C4-2B (cell line): ENCODE results near the gene LAMC3.
"Not testable (repeated sequence)": the region's sequence is repeated elsewhere in the genome, so short reads cannot be mapped to it uniquely, and the experiment has no call there.

ENCODE experiments used
- H3K27ac ChIP-seq: fragments of 450-650 bp; 2 replicates; pipeline ENCODE4 v1.5.1; 2017
- CTCF ChIP-seq: fragments of 450-650 bp; conservative IDR thresholded peaks from 2 replicates; pipeline ENCODE4 v1.5.1; 2017; ENCODE audit warnings: mild to moderate bottlenecking
- ZFX ChIP-seq: fragments of 450-650 bp; IDR thresholded peaks from 2 replicates; pipeline ENCODE4 v1.6.1; 2017

Gene LAMC3

GRCh38 chr9:131111854-131112311 lies 102.9 kb downstream of the LAMC3 start:
- TF ChIP-seq ZFX (no peak), CTCF (no peak)
- no peak overlapping the region for H3K27ac ChIP-seq

- TF ChIP-seq CTCF (no peak), ZFX (no peak)
- no peak overlapping the region for H3K27ac ChIP-seq
Measured at GRCh38 chr9:131112374-131113154, 103.6 kb downstream of the LAMC3 start.

GRCh38 chr9:131113655-131114054 lies 104.7 kb downstream of the LAMC3 start:
- no peak overlapping the region for H3K27ac ChIP-seq
- TF ChIP-seq CTCF, result no peak
- TF ChIP-seq ZFX, result no peak

GRCh38 chr9:131114084-131114535 lies 105.1 kb downstream of the LAMC3 start:
- TF ChIP-seq CTCF (no peak), ZFX (no peak)
- H3K27ac ChIP-seq, result no peak overlapping the region

GRCh38 chr9:131115360-131115742 lies 106.4 kb downstream of the LAMC3 start:
- not testable (repeated sequence) for H3K27ac ChIP-seq

- H3K27ac ChIP-seq, result no peak overlapping the region
- TF ChIP-seq ZFX (no peak), CTCF (no peak)
Measured at GRCh38 chr9:131116281-131117120, 107.5 kb downstream of the LAMC3 start.

- TF ChIP-seq CTCF, result no peak
- TF ChIP-seq ZFX, result no peak
- no peak overlapping the region for H3K27ac ChIP-seq
Measured at GRCh38 chr9:131117121-131117761, 108.3 kb downstream of the LAMC3 start.
